ENCODE measurements around the gene TOP2A.

Gene TOP2A

GRCh38 chr17:40451420-40451819 is 33.7 kb upstream of the TOP2A start:
- DNase-seq (ENCODE audit: low read depth): no peak
- TF ChIP-seq CTCF (IDR thresholded peaks at IDR 0.05; ENCODE audit: low read depth, low read length, missing control alignments): no peak
- no peak overlapping the region for H3K4me3 ChIP-seq (ENCODE audit: low read depth, low read length)

DNA sequence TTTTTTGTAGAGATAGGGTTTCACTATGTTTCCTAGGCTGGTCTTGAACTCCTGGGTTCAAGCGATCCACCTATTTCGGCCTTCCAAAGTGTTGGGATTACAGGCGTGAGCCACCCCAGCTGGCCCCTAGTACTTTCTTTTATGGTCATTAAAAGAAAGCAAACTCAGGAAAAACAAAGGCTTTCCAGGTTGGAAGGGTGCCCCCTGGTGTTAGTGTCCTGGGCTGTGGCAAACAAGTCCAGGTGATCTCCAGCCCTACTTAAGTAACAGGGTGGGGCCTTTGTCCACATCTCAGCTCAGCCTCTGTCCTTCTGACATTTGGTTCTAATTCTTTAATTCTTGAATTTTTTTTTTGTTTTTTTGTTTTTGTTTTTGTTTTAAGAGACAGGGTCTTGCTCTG is 32.5 kb upstream of the TOP2A start:
- no peak overlapping the region for H3K4me3 ChIP-seq (ENCODE audit: low read depth, low read length)
- DNase-seq (ENCODE audit: low read depth): no peak
- peak; percentile 71 for TF ChIP-seq CTCF (IDR thresholded peaks at IDR 0.05; ENCODE audit: low read depth, low read length, missing control alignments)

DNA sequence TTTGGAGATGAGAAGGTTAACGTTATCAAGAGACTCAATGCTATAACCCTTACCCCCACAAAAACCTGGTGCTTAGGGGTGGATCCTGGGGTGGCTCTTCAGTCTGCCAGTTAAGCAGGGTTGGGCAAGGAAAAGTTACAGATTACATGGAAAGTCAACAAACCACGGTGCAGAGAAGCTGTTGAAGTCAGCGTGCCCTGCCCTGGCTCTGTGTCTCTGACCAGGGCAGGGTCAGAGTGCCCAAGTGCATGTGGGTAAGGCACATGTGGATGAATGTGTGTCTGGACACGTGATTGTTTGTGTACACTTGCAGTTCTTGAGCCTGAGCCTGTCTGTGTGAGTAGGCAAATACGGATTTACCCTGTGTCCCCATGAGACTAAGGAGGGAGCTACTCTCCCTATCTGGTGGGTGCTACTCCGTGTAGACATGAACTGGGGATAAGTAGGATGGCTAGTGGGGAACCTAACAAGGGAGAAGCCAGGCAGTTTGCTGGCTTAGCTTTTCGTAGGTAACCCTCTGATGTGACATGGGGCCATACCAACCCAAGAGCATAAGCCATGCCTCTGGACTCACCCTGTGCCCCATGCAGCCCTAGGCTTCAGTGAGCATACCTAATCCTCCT is 31.1 kb upstream of the TOP2A start:
- DNase-seq (ENCODE audit: low read depth): no peak
- H3K4me3 ChIP-seq (ENCODE audit: low read depth, low read length): no peak overlapping the region

GRCh38 chr17:40448213-40448638 is 30.5 kb upstream of the TOP2A start:
- TF ChIP-seq CTCF (IDR thresholded peaks at IDR 0.05; ENCODE audit: low read depth, low read length, missing control alignments): no peak
- no peak for DNase-seq (ENCODE audit: low read depth)
- no peak overlapping the region for H3K4me3 ChIP-seq (ENCODE audit: low read depth, low read length)

More for the DNA sequence above, 31.1 kb upstream of the TOP2A start:
- TF ChIP-seq CTCF (IDR thresholded peaks at IDR 0.05; ENCODE audit: low read depth, low read length, missing control alignments): no peak

- no peak overlapping the region for H3K4me3 ChIP-seq (ENCODE audit: low read depth, low read length)
These were observed 30.1 kb upstream of the TOP2A start for GRCh38 chr17:40447806-40448205.

GRCh38 chr17:40447148-40447644 is 29.5 kb upstream of the TOP2A start:
- TF ChIP-seq CTCF (IDR thresholded peaks at IDR 0.05; ENCODE audit: low read depth, low read length, missing control alignments): no peak
- no peak overlapping the region for H3K4me3 ChIP-seq (ENCODE audit: low read depth, low read length)
- DNase-seq (ENCODE audit: low read depth): no peak

More at GRCh38 chr17:40447806-40448205, 30.1 kb upstream of the TOP2A start:
- TF ChIP-seq CTCF (IDR thresholded peaks at IDR 0.05; ENCODE audit: low read depth, low read length, missing control alignments): no peak
- DNase-seq (ENCODE audit: low read depth): no peak
